HG02852 (cell line): ENCODE results near the gene PSMA5.
A peak's percentile ranks its signal among the peaks of the same experiment; 100 is the strongest.
"Not testable (repeated sequence)": the region's sequence is repeated elsewhere in the genome, so short reads cannot be mapped to it uniquely, and the experiment has no call there.

ENCODE experiments used
- ATAC-seq: cut with Tn5 transposase; IDR thresholded peaks from one replicate; pipeline ENCODE4 v1.9.1; 2021; ENCODE audit warnings: mild to moderate bottlenecking, moderate library complexity; ENCODE audit not compliant: unreplicated experiment

The PSMA5 gene

DNA sequence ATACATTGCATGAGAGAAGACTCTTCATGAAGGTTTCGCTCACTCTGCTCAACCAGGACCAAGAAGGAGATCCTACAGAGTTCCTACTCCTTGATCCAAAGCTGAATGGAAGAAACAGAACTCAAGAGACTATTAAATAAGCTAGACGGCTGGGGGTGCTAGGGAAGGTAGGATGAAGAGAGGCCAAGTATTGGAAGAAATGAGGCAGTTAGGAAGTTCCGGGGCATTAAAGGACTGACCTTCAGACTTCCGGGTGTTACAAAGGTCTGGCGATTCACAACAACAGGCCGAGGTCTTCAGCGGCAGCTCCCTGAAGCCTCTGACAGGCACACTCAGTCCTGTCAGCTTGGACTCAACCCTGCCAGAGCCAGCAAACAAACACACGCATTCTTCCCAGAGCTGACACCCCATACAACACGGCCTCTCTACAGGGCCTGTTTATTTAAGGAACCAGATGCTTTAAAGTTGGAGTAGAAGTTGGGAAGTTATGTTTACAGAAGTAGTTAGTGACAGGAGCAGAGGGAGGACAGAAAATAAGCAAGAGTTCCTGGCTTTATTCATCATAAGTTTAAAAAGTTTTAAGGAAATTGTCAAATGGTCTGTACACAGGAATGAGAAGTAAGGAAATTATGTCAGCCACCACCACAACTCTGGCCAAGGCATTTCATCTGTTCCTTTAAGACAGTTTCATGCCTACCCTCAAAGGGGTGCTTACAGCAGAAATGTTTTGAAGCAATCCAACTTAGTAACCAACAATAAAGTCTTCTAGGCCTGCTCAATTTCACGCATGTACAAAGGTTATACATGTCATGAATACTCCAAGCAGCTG is 33.2 kb downstream of the PSMA5 start:
- ATAC-seq = no peak

DNA sequence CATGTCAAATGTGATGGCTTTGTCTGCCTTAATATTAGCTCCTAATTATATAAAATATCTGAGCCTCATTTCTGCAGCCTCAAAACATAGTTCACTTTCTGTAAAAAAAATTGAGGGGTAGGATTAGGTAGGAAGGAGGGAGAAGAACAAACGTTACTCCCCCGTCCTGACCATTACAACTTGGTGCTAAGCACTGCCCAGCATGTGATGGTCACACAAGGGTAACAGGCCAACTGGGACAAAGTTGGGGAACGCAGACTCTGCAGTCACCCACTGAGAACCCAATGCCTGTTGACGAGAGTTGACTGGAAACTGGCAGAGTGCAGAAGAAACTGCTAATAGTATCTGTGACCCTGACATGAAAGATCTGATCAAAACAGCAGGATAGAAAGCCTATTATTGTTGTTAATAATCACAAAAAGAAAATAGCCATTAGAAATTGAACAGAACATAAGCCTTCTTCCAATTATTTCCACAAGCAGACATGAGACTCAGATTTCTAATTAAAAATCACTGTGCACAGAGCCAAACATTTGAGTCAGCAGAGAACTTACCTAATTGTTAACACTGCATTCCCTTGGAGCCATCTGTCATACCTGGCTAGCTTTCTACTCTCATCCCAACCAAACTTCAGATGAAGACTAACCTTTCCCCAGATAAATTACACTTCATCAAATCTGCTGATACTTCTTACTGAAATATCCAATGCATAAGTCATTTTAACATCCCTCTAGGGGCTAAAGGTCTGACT is 34.0 kb downstream of the PSMA5 start:
- ATAC-seq = peak; percentile 8

DNA sequence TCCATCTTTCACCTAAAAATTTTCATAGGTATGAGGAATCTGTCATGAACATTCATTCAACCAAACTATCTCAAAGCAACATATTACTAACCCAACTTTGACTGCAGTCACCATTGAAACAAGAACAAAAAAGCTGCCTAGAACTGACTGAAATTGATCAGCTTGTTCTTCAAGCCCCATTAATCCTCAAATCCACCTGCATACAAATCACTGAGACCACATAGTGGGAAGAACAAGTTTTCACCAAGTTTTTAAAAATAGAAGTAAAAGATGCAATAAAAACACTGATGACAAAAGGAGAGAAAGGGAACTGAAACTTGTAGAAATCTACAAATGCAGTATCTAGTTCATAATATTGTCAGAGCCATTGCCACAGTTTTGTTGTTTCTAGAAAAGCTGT is 34.6 kb downstream of the PSMA5 start:
- ATAC-seq = peak; percentile 92

- ATAC-seq = no peak
Observed at GRCh38 chr1:109391157-109391556, 35.1 kb downstream of the PSMA5 start.

DNA sequence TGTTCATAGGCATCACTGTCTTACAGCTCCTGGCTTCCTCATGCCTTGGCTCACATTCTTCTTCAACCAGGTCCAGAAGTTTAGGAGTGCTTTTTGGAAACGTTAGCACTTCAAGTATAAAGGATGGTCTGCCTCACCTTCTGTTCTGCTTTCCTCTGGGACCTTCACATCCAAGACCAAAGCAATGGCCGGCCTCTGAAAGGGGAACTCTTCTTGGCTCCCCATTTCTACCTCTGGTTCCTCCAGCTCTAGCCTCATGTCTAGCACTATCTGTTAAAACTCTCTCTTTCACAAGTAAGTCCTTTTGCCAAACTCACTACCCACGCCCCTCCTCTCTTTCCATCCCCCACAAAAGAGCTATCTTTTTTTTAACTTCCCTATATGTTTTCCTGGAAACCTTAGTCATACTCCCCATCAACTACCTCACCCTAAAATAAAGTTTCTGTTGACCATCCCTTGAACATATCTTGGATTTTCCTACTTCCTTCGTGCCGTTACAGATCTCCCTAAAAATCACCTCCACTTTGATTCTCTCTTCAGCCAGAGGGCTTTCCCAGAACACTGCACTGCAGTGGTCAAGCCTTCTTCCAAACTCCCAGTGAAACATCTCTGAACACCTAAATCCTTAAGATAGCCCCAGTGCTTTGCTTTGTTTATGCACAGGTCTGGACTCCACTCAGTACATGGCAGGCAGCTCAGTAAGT is 36.5 kb downstream of the PSMA5 start:
- no peak for ATAC-seq

DNA sequence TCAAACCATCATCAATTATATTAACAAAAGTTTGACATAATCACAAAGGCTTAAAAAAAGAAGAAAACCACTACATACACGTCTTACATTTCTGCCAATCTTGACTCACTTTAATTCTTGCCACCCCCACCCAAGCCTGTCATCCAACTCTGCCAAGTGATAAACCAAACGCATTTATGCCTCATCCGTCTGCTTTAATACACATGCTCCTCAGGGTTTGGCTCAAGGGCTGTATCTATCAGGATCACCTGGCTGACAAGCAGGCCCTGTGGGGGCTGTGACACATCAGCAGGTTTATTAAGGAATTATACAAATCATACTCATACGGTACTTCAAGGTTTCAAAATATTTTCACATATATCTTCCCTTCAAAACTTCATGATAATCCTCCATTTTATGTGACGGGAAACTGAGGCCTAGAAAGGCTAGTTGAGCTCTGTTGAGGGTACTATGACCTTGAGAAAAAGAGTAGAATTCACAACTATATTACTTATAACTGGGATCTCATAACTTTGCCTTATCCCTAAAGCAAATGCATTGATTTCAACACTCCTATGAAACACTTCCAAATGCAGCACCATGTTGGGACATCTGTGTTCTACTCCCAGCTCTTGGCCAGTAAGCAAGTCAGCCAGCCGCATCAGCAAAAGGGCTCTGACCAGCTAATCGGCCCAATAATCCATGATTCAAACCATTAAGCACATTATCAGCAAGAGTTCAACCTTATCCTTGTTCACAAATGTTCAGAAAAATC is 37.2 kb downstream of the PSMA5 start:
- no peak for ATAC-seq

DNA sequence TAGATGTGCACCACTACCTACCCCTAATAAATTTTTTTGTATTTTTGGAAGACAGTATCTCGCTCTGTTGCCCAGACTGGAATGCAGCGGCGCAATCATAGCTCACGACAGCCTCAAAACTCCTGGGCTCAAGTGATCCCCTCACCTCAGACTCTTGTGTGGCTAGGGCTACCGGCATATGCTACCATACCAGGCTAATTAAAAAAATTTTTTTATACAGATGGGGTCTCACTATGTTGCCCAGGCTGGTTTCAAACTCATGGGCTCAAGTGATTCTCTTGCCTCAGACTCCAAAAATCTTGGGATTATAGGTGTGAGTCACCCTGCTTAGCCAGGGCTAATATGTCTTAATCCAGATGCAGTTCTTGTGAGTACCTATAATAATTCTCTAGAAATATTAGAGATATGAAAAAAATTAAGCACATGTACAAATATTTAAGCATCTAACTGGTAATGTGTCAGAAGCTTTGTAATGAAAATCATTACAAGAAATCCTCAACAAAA is 38.0 kb downstream of the PSMA5 start:
- ATAC-seq = no peak

DNA sequence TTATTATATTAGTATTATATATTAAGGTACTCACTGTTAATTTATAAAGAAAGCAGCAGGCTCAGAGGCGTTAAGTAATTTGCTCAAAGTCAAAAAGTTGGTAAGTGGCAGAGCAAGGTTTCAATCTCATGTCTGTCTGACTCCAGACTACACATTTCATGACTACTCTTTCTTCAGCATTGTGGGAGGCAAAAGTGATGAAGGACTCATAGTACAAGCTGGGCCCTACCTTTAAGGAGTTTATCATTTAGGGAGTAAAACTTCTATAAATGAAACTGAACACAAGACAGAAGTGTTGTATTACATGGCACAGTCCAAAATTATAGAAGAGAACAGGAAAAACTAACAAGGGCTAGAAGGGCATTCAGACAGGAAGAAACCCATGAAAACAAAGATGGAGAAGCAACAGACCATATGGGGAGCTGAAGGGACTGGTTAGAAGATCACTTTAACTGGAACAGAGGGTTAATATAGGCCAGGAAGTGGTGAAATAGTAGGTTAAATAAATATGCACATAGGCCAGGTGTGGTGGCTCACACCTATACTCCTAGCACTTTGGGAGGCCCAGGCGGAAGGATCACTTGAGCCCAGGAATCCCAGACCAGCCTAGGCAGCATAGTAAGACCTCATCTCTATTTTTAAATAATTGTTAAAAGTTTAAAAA is 40.1 kb downstream of the PSMA5 start:
- no peak for ATAC-seq

DNA sequence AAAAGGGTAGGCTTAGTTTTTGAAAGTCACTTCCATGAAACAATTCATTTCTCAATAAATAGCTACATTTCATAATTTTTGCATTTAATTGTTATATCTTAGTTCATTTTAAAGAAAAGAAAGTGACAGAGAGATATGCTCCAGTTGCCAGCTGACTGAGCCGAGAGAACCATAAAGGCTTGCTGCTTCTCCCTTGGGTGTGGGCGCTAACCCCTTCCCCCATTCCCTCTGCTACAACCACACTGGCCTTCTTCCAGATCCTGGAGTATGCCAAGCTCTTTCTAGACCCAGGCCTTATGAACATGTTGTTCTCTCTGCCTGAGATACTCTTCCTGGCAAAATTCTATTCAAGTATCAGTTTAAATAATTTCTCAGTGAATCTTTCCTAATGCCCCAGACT is 40.8 kb downstream of the PSMA5 start:
- no peak for ATAC-seq

DNA sequence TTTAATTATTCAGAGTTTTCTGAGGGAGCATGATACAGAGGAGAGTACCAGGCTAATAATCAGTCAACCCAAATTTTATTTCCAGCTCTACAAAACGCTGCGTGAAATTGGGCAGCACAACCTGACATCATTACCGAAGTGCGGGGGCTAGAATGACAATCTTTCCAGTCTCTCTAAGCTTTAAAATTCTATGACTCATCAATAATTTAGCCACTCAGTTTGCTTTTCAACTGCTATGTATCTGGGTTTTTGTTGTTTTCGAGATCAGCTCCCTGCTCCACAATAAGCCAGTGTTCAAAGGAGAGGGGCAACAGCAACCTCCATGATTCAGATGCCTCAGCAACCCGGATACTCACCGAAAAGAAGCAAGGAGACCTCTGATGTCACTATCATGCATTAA is 42.4 kb downstream of the PSMA5 start:
- ATAC-seq = no peak

- ATAC-seq = no peak
Observed at GRCh38 chr1:109383087-109383779, 43.0 kb downstream of the PSMA5 start.

GRCh38 chr1:109381573-109381972 is 44.7 kb downstream of the PSMA5 start:
- ATAC-seq = no peak

DNA sequence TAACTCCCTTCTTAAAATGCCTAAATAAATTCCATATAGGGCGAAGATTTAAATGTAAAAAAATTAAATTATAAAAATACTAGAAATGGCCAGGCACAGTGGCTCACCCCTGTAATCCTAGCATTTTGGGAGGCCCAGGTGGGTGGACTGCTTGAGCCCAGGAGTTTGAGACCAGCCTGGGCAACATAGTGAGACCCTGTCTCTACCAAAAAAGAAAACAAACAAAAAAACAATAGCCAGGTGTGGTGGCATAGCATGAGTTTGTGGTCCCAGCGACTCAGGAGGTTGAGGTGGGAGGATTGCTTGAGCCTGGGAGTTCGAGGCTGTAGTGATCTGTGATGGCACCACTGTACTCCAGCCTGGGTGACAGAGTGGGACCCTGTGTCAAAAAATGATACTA is 46.3 kb downstream of the PSMA5 start:
- ATAC-seq = no peak

GRCh38 chr1:109379422-109379821 is 46.8 kb downstream of the PSMA5 start:
- no peak for ATAC-seq

DNA sequence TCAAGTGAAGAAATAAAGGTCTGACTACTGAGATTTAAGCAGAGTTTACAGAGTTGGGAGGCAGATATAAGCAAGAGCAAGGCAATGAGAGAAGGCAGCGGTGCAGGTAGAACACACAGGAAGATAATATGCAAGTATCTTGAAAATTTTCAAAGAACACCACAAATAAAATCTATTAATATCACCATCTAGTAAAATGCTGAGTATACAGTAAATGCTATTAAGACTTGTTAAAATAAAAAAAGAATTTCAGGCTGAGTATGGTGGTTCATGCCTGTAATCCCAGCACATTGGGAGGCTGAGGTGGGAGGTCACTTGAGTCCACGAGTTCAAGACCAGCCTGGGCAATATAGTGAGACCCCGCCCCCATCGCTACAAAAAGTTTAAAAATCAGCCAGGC is 48.5 kb downstream of the PSMA5 start:
- no peak for ATAC-seq

DNA sequence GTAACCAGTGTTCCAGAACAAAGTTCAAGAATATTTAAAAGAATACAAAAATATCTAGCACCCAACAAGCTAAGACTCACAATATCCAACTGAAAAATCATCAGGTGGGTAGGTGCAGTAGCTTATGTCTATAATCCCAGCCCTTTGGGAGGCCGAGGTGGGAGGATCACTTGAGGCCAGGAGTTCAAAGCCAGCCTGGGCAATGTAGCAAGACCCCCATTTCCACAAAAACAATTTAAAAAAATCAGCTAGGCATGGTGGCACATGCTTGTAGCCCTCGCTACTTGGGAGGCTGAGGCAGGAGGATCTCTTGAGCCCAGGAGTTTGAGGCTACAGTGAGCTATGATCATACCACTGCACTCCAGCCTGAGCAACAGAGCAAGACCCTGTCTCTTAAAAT is 52.6 kb downstream of the PSMA5 start:
- ATAC-seq = not testable (repeated sequence)

- ATAC-seq = no peak
Observed at GRCh38 chr1:109373126-109373525, 53.1 kb downstream of the PSMA5 start.

DNA sequence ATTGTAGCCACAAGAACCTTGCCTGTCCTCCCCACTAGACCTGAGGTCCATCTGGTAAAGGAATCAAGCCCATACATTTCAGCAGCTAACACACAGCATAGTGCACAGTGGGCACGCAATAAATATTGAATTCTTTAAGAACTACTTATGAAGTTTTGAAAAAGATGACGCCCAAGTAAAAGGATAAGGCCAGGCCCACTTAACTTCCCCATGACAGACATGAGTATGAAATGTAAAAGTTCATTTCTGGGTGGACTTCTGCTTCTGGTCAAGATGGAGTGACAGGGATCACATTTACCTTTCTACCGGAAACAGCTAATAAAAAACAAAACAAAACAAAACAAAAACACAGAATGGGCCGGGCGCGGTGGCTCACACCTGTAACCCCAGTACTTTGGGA is 54.0 kb downstream of the PSMA5 start:
- ATAC-seq = no peak

DNA sequence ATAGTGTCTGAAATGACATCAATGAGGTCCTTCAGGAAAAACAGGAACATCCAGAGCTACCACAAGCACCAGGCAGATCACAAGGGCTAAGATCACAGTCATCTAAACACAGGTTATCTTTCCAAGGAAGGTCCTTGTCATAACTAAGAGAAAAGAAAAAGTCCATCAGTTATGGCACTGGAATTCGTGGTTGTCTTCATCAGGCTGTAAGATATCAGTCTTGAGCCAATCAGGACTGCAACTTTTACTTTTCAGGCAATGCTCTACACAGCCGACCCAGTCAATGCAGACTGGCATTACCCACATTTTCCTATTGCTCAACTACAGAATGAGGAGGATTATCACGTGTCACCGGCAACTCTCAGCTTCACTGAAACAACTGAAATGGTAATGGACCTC is 54.9 kb downstream of the PSMA5 start:
- ATAC-seq = no peak
